Tibial nerve (tissue), 4 donors: ENCODE results near the gene KIRREL1. TPM values are rescaled to one million over a fixed set of nuclear protein-coding genes. Genes with fewer than 3 reads are reported as not detected.

Experiments
- DNase-seq, 2 donors: peaks; one replicate each; pipeline ENCODE4 v3.0.0-alpha.2; 2019; ENCODE audit warnings: low spot score in 2 of 2
- H3K27ac ChIP-seq, 4 donors: fragments of 200-600 bp; sonication (generic) in 3 of 4; one replicate each; pipeline ENCODE4 v1.5.1; 2017 to 2019; ENCODE audit warnings: mild to moderate bottlenecking in 1 of 4
- H3K27me3 ChIP-seq, 2 donors: fragments of 200-600 bp; sonication (generic) in 1 of 2; one replicate each; pipeline versions ENCODE4 v1.5.1 to v1.6.0; 2017 to 2019
- H3K36me3 ChIP-seq, 3 donors: fragments of 200-600 bp; sonication (generic); one replicate each; pipeline ENCODE4 v1.5.1; 2018 to 2019
- H3K4me1 ChIP-seq, 4 donors: fragments of 200-600 bp; sonication (generic) in 3 of 4; one replicate each; pipeline ENCODE4 v1.5.1; 2017 to 2019
- H3K4me3 ChIP-seq, 4 donors: fragments of 200-600 bp; sonication (generic) in 3 of 4; one replicate each; pipeline ENCODE4 v1.5.1; 2017 to 2019; ENCODE audit warnings: mild to moderate bottlenecking in 1 of 4, moderate library complexity in 1 of 4
- H3K9me3 ChIP-seq, 4 donors: fragments of 200-600 bp; sonication (generic) in 3 of 4; one replicate each; pipeline ENCODE4 v1.5.1; 2017 to 2019
- CTCF ChIP-seq, 5 experiments: fragments of 200-600 bp in 3 of 5; fragments of 450-650 bp in 2 of 5; sonication (generic) in 3 of 5; IDR thresholded peaks; one replicate each; pipeline ENCODE4 v1.5.1; 2016 to 2019; ENCODE audit warnings: antibody characterized with exemption in 5 of 5, mild to moderate bottlenecking in 3 of 5, moderate library complexity in 2 of 5
- EP300 ChIP-seq, 2 donors: sonication (generic); formaldehyde crosslinking; IDR thresholded peaks; one replicate each; pipeline ENCODE4 v1.6.1; 2017; ENCODE audit warnings: antibody characterized with exemption in 2 of 2, mild to moderate bottlenecking in 1 of 2
- POLR2A ChIP-seq, 2 donors: fragments of 450-650 bp; IDR thresholded peaks; one replicate each; pipeline ENCODE4 v1.6.1; 2017; ENCODE audit warnings: antibody characterized with exemption in 2 of 2, mild to moderate bottlenecking in 2 of 2, moderate library complexity in 2 of 2
- WGBS, 2 donors: methylation state at CpG; one replicate each; pipeline ENCODE4 v1.1.5; 2018; 5-methylcytosine and 5-hydroxymethylcytosine counted together
- total RNA-seq, 4 donors: library from RNA; depleted of rRNA; stranded (reverse); fragments of >200 nt; gene quantifications; one replicate each; pipeline ENCODE4 v1.1.0, GENCODE V29; 2016

The KIRREL1 gene
- total RNA-seq, 4 donors from 2014 or later: 47.1 to 60.6 (median 50.7) TPM

GRCh38 chr1:158105352-158106095, 112.1 kb downstream of the KIRREL1 start:
- no peak for DNase-seq
- peaks cover 0 to 6% of the 10 kb centered on the region in 2 donors for H3K27me3 ChIP-seq
- WGBS, 2 donors: 54 to 64% methylated on average over 9 of the region's 9 CpGs
- H3K36me3 ChIP-seq: no peaks in the 10 kb centered on the region
- no peaks in the 10 kb centered on the region for H3K9me3 ChIP-seq
- TF ChIP-seq EP300 (IDR thresholded peaks at IDR 0.05): no peak
- TF ChIP-seq CTCF (IDR thresholded peaks at IDR 0.05): no peak
- no peak for TF ChIP-seq POLR2A (IDR thresholded peaks at IDR 0.05)
- peaks cover 0 to 16% (median 0%) of the 10 kb centered on the region in 4 donors for H3K4me1 ChIP-seq
- no peak overlapping the region for H3K4me3 ChIP-seq
- no peak overlapping the region for H3K27ac ChIP-seq

GRCh38 chr1:158107916-158108315, 114.5 kb downstream of the KIRREL1 start:
- no peak overlapping the region for H3K4me3 ChIP-seq
- DNase-seq: no peak
- no peaks in the 10 kb centered on the region for H3K36me3 ChIP-seq
- no peaks in the 10 kb centered on the region for H3K9me3 ChIP-seq
- peaks cover 0 to under 1% (median 0%) of the 10 kb centered on the region in 4 donors for H3K4me1 ChIP-seq
- TF ChIP-seq POLR2A (IDR thresholded peaks at IDR 0.05) (no peak), CTCF (IDR thresholded peaks at IDR 0.05) (no peak), EP300 (IDR thresholded peaks at IDR 0.05) (no peak)
- 34 to 46% methylated on average over 2 of the region's 2 CpGs for WGBS, 2 donors
- peaks cover 0 to 19% of the 10 kb centered on the region in 2 donors for H3K27me3 ChIP-seq
- H3K27ac ChIP-seq: no peak overlapping the region

GRCh38 chr1:158112994-158113758, 119.7 kb downstream of the KIRREL1 start:
- H3K36me3 ChIP-seq: no peaks in the 10 kb centered on the region
- H3K9me3 ChIP-seq: no peaks in the 10 kb centered on the region
- 8 to 9% methylated on average over 50 to 51 of the region's 58 CpGs for WGBS, 2 donors
- TF ChIP-seq CTCF (IDR thresholded peaks at IDR 0.05) (peak; percentile 32 to 59 (median 52)), EP300 (IDR thresholded peaks at IDR 0.05) (no peak), POLR2A (IDR thresholded peaks at IDR 0.05) (no peak)
- peaks cover 0 to 16% of the 10 kb centered on the region in 2 donors for H3K27me3 ChIP-seq
- DNase-seq: no peak
- H3K4me1 ChIP-seq: peaks cover 0 to 18% (median 4%) of the 10 kb centered on the region in 4 donors
- peak overlapping the region in 1 of 4 donors; percentile 65 for H3K27ac ChIP-seq
- peak overlapping the region; percentile 26 to 62 (median 44) for H3K4me3 ChIP-seq

- Histone ChIP-seq H3K27me3 (peaks cover 0 to 16% of the 10 kb centered on the region in 2 donors), H3K4me3 (peak overlapping the region; percentile 26 to 62 (median 44)), H3K27ac (peak overlapping the region in 1 of 4 donors; percentile 65), H3K36me3 (no peaks in the 10 kb centered on the region), H3K4me1 (peaks cover 0 to 22% (median 8%) of the 10 kb centered on the region in 4 donors), H3K9me3 (no peaks in the 10 kb centered on the region)
- 35 to 38% methylated on average over 8 of the region's 8 CpGs for WGBS, 2 donors
- DNase-seq: no peak
- TF ChIP-seq EP300 (IDR thresholded peaks at IDR 0.05) (no peak), POLR2A (IDR thresholded peaks at IDR 0.05) (no peak), CTCF (IDR thresholded peaks at IDR 0.05) (no peak)
These were observed 120.3 kb downstream of the KIRREL1 start for GRCh38 chr1:158113759-158114127.

GRCh38 chr1:158115126-158115525, 121.7 kb downstream of the KIRREL1 start:
- no peak for DNase-seq
- 93 to 94% methylated on average over 4 of the region's 4 CpGs for WGBS, 2 donors
- Histone ChIP-seq H3K36me3 (no peaks in the 10 kb centered on the region), H3K4me3 (no peak overlapping the region), H3K4me1 (peaks cover 0 to 22% (median 8%) of the 10 kb centered on the region in 4 donors), H3K27ac (no peak overlapping the region), H3K27me3 (peaks cover 0 to 21% of the 10 kb centered on the region in 2 donors), H3K9me3 (no peaks in the 10 kb centered on the region)
- TF ChIP-seq EP300 (IDR thresholded peaks at IDR 0.05) (no peak), POLR2A (IDR thresholded peaks at IDR 0.05) (no peak), CTCF (IDR thresholded peaks at IDR 0.05) (no peak)
